Measurements from ENCODE around the gene STUB1.

STUB1 gene

DNA sequence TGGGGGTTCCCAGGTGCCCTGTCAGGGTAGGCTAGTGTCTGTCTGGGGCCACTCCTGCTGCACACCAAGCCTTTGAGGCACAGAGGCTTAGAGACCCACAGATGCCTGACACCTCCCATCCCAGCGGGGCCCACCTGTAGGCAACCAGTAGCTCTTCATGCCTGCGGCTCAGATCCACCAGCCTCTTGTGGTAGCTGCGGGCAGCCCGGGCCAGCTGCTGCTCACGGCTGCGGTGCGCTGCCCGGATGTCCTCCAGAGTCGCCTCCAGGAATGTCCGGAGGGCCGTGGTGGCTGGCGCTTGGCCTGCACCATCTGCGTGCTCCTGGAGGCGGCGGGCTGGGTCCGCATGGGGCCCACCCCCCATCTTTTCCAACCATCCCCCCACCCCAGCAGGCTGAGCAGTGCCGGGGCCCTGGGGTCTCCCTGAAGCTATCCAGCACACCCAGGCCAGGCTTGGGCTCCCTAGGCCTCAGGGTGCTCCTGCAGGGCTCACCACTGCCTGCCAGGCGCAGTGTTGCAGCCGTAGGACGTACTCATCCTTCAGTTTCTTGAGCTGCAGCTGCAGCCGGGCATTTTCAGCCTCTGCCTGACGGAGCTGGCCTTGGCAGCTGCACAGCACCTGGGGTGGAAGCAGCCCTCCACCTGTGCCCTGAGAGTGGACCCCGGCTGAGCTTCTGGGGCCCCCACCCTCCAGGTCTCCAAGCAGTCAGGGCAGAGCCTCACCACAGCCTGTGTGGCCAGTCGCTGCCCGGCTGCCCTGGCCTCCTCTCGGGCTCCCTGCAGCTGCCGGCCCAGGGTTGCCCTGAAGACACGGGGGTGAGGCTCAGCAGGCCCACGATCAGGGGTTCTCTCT is 44.2 kb downstream of the STUB1 start:
- no peak for DNase-seq (ENCODE audit: low read depth)
- H3K4me3 ChIP-seq (ENCODE audit: control insufficient read depth, low read depth, low read length): no peak overlapping the region
- TF ChIP-seq, protein P1, sequence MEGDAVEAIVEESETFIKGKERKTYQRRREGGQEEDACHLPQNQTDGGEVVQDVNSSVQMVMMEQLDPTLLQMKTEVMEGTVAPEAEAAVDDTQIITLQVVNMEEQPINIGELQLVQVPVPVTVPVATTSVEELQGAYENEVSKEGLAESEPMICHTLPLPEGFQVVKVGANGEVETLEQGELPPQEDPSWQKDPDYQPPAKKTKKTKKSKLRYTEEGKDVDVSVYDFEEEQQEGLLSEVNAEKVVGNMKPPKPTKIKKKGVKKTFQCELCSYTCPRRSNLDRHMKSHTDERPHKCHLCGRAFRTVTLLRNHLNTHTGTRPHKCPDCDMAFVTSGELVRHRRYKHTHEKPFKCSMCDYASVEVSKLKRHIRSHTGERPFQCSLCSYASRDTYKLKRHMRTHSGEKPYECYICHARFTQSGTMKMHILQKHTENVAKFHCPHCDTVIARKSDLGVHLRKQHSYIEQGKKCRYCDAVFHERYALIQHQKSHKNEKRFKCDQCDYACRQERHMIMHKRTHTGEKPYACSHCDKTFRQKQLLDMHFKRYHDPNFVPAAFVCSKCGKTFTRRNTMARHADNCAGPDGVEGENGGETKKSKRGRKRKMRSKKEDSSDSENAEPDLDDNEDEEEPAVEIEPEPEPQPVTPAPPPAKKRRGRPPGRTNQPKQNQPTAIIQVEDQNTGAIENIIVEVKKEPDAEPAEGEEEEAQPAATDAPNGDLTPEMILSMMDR (conservative IDR thresholded peaks at IDR 0.05; ENCODE audit: control insufficient read depth, insufficient read depth, low read depth, low read length): no peak

DNA sequence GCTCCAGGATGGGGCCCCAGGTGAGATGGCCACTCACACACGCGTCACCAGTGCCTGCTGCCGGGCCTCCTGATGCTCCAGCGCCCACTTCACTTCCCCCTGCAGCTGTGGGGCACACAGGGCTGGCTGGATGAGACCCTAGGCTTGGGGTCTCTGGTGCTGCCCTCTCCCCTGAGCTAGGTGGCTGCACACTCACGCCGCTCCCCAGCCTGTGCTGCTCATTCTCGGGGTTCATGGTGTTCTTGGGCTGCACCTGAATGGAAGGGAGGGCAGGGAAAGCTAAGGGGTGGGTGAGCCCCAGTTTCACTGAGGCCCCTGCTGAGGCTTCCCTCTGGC is 44.8 kb downstream of the STUB1 start:
- no peak for DNase-seq (ENCODE audit: low read depth)
- TF ChIP-seq, protein P1 (conservative IDR thresholded peaks at IDR 0.05; ENCODE audit: control insufficient read depth, insufficient read depth, low read depth, low read length): no peak
- no peak overlapping the region for H3K4me3 ChIP-seq (ENCODE audit: control insufficient read depth, low read depth, low read length)

- H3K4me3 ChIP-seq (ENCODE audit: control insufficient read depth, low read depth, low read length): no peak overlapping the region
- no peak for DNase-seq (ENCODE audit: low read depth)
- TF ChIP-seq, protein P1 (conservative IDR thresholded peaks at IDR 0.05; ENCODE audit: control insufficient read depth, insufficient read depth, low read depth, low read length): no peak
Measured at GRCh38 chr16:725463-726187, 45.4 kb downstream of the STUB1 start.

- no peak overlapping the region for H3K4me3 ChIP-seq (ENCODE audit: control insufficient read depth, low read depth, low read length)
- DNase-seq (ENCODE audit: low read depth): no peak
- TF ChIP-seq, protein P1 (conservative IDR thresholded peaks at IDR 0.05; ENCODE audit: control insufficient read depth, insufficient read depth, low read depth, low read length): no peak
Measured at GRCh38 chr16:726188-726437, 45.9 kb downstream of the STUB1 start.

DNA sequence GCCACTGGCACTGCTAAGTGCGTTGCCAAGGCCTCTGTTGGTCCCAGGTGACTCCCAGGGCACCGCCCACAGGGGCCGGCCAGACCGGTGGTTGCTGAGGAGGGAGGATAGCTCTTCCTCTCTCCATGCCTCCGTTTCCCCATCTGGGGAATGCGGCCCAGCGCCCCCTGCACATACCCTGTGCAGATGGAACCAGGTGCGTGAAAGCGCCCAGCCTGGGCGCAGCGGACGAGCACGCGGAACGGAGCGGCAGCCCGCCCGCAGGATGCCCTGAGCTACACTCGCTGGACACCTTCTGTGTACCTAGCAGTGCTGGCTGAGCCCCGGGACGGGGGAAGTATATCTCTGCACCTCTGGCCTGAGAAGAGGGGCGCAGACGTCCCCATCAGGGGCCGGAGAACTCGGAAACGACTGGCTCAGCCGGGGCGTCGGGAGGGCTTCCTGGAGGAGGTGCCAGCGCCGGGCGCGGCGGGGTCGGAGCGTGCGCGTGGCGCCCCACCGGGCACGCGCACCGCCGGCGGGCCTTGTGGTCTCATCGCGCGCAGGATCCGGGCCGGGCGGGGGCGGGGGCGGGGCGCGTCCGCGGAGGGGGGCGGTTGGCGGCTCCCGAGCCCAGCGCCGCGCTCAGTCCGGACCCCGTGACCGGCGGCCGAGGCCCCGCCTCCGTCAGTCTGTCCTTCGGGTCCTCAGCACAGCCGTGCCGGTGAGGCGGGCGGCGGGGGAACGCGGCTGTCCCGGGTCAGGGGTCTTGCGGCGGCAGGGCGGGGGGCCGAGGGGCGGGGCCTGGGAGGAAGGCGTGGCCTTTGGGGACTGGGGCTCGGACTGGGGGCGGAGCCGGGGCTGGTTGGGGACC is 46.5 kb downstream of the STUB1 start, which contains the start of the genes CCDC78 and HAGHL:
Gene CCDC78 (minus strand): TSS at position 6 of the 853 bp plus-strand sequence. CDS start 76 bp downstream, outside the sequence.
Gene HAGHL (plus strand): TSS at position 669 of the 853 bp plus-strand sequence. CDS start 404 bp downstream, outside the sequence.
- DNase-seq (ENCODE audit: low read depth): peak; percentile 32
- TF ChIP-seq, protein P1 (conservative IDR thresholded peaks at IDR 0.05; ENCODE audit: control insufficient read depth, insufficient read depth, low read depth, low read length): no peak
- peak within 1 kb of the TSS; percentile 47 for H3K4me3 ChIP-seq (ENCODE audit: control insufficient read depth, low read depth, low read length)

DNA sequence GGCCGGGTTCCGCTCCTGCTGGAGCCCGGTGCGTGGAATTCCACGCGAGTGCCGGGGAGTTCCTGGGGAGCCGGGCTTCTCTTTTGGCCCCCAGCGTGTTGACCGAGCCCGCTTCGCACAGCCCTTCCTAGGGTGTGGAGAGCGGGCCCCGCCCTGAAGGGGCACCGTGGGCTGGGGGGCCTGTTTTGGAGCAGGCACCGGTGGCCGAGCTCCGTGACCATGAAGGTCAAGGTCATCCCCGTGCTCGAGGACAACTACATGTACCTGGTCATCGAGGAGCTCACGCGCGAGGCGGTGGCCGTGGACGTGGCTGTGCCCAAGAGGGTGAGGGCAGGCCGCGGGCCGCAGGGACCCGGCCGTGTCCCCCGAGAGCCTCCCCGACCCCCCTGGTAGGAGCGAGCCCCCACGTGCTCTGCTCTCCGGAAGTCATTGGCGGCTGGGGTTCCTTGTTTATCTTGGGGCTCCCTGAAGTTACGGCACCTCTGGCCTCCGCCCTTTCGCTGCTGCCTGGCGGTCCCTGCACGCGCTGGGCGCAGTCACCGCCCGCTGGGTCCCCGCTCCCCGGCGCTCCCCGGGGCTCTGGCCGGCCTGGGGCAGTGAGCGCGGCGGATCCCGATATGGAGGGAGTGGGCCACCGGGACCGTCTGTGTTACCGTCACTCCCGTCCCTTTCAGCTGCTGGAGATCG is 47.2 kb downstream of the STUB1 start:
- TF ChIP-seq, protein P1 (conservative IDR thresholded peaks at IDR 0.05; ENCODE audit: control insufficient read depth, insufficient read depth, low read depth, low read length): no peak
- no peak for DNase-seq (ENCODE audit: low read depth)
- H3K4me3 ChIP-seq (ENCODE audit: control insufficient read depth, low read depth, low read length): peak overlapping the region; percentile 47
